Gastrocnemius medialis (tissue), 4 donors: ENCODE measurements around the gene SPTAN1. TPM values are rescaled to one million over a fixed set of nuclear protein-coding genes. Genes with fewer than 3 reads are reported as not detected.

Source experiments
- ATAC-seq, 2 donors: fragments of 150-250 bp; one replicate each; pipeline ENCODE4 v1.9.1; 2016
- DNase-seq, 2 donors: peaks; one replicate each; pipeline ENCODE4 v3.0.0-alpha.2; 2019
- H3K27ac ChIP-seq, 4 donors: fragments of 200-600 bp; sonication (generic); 1 replicate in 1 of 4; 2 replicates in 3 of 4; pipeline ENCODE4 v1.5.1; 2016 to 2018; ENCODE audit warnings: mild to moderate bottlenecking in 2 of 4, moderate library complexity in 1 of 4
- H3K27me3 ChIP-seq, 3 donors: fragments of 200-600 bp; sonication (generic) in 2 of 3; 1 replicate in 1 of 3; 2 replicates in 2 of 3; pipeline versions ENCODE4 v1.5.1 to v1.6.0; 2016 to 2019; ENCODE audit warnings: mild to moderate bottlenecking in 1 of 3, moderate library complexity in 1 of 3
- H3K36me3 ChIP-seq, 2 donors: fragments of 200-600 bp; sonication (generic) in 1 of 2; one replicate each; pipeline ENCODE4 v1.5.1; 2017 to 2018
- H3K4me1 ChIP-seq, 2 donors: fragments of 200-600 bp; sonication (generic) in 1 of 2; one replicate each; pipeline ENCODE4 v1.5.1; 2016 to 2017; ENCODE audit warnings: mild to moderate bottlenecking in 2 of 2
- H3K4me3 ChIP-seq, 4 donors: fragments of 200-600 bp; sonication (generic) in 3 of 4; 1 replicate in 1 of 4; 2 replicates in 3 of 4; pipeline ENCODE4 v1.5.1; 2016 to 2019; ENCODE audit warnings: mild to moderate bottlenecking in 2 of 4
- H3K9me3 ChIP-seq, 3 donors: fragments of 200-600 bp; sonication (generic) in 2 of 3; 1 replicate in 1 of 3; 2 replicates in 2 of 3; pipeline ENCODE4 v1.5.1; 2016 to 2019
- POLR2A ChIP-seq, 2 donors: fragments of 450-650 bp; IDR thresholded peaks; one replicate each; pipeline ENCODE4 v1.6.1; 2017; ENCODE audit warnings: antibody characterized with exemption in 2 of 2, mild to moderate bottlenecking in 2 of 2, moderate library complexity in 2 of 2
- in situ Hi-C, 4 donors: fragments of 200-750 bp; cut with MboI; loops; one replicate each; pipeline versions ENCODE4 v1.15.0 to v1.8.0; 2017; ENCODE audit warnings: low sequenced_read_pairs in 4 of 4
- intact Hi-C: fragments of 100-400 bp; cut with DNase I; formaldehyde crosslinking; loops from one replicate; pipeline ENCODE4 v1.15.1; 2023; ENCODE audit warnings: low total_unique reads
- total RNA-seq, 4 donors: library from RNA; depleted of rRNA; stranded (reverse); fragments of >200 nt; gene quantifications; one replicate each; pipeline versions ENCODE4 v1.1.0 to v1.2.3, GENCODE V29; 2016
- TF ChIP-seq, protein P1 (sequence below), 5 experiments: fragments of 450-650 bp in 3 of 5; fragments of 200-600 bp in 2 of 5; sonication (generic) in 2 of 5; IDR thresholded peaks in 4 of 5; conservative IDR thresholded peaks in 1 of 5; 1 replicate in 4 of 5; 2 replicates in 1 of 5; pipeline ENCODE4 v1.5.1; 2016 to 2019; ENCODE audit warnings: antibody characterized with exemption in 5 of 5, mild to moderate bottlenecking in 3 of 5, moderate library complexity in 3 of 5

Gene SPTAN1
- total RNA-seq, 4 donors from 2014 or later: 30.2 to 41.5 (median 33.0) TPM

DNA sequence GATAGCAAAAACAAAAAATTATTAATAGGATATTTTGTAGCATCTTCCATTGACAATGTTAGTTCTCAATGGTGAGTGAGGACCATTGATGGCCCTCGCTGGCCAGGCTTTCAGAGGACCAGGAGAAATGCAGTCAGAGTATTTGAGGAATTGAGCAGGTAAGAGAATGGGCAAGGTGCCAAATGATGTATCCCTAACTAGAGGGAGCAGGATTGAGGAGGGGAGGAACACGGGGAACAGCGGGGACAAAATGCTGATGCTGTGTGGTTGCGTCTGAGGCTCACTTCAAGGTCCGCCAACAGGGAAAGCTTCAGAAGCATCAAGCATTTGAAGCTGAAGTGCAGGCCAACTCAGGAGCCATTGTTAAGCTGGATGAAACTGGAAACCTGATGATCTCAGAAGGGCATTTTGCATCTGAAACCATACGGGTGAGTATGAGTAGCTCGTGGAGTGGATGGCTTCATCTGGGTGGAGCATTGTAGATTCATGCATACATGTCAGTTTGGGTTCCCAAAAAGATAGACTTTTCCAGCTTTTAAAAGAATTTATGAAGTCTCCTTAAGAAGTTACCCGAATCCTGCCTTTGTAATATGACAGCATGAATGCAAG lies 16.2 kb downstream of the SPTAN1 start:
- no peak for DNase-seq
- Histone ChIP-seq H3K4me1 (no peaks in the 10 kb centered on the region), H3K36me3 (peaks cover 0 to 47% of the 10 kb centered on the region in 2 donors), H3K4me3 (no peak overlapping the region), H3K27ac (no peak overlapping the region), H3K27me3 (no peaks in the 10 kb centered on the region), H3K9me3 (no peaks in the 10 kb centered on the region)
- TF ChIP-seq, protein P1, sequence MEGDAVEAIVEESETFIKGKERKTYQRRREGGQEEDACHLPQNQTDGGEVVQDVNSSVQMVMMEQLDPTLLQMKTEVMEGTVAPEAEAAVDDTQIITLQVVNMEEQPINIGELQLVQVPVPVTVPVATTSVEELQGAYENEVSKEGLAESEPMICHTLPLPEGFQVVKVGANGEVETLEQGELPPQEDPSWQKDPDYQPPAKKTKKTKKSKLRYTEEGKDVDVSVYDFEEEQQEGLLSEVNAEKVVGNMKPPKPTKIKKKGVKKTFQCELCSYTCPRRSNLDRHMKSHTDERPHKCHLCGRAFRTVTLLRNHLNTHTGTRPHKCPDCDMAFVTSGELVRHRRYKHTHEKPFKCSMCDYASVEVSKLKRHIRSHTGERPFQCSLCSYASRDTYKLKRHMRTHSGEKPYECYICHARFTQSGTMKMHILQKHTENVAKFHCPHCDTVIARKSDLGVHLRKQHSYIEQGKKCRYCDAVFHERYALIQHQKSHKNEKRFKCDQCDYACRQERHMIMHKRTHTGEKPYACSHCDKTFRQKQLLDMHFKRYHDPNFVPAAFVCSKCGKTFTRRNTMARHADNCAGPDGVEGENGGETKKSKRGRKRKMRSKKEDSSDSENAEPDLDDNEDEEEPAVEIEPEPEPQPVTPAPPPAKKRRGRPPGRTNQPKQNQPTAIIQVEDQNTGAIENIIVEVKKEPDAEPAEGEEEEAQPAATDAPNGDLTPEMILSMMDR (IDR thresholded peaks at IDR 0.05 in 4 of 5, conservative IDR thresholded peaks at IDR 0.05 in 1 of 5): no peak
- TF ChIP-seq POLR2A (IDR thresholded peaks at IDR 0.05): no peak
- intact Hi-C loops (no loop called here), in situ Hi-C loops (no loop called here)
- ATAC-seq: no peak

DNA sequence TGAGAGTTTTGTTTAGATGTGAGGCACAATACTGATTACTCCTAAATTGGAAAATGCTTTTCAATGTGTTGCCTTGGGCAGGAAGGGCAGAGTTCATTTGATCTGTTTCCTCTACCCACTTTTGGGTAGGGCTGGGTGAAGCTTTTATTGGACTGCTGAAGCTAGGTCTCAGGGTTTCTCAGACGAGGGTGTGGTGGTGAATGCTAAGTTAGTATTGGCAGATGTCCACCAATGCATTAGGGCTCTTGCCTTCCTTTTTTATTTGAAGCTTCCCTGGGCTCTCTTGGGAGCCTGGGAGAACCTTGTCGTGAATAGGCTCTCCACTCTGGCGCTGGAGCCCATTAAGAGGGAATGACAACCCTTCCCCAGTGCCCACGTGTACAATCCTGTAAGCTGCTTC lies 23.1 kb downstream of the SPTAN1 start:
- Histone ChIP-seq H3K4me1 (no peaks in the 10 kb centered on the region), H3K27ac (no peak overlapping the region), H3K9me3 (no peaks in the 10 kb centered on the region), H3K36me3 (peaks cover 11 to 74% of the 10 kb centered on the region in 2 donors), H3K4me3 (no peak overlapping the region), H3K27me3 (no peaks in the 10 kb centered on the region)
- in situ Hi-C loops: no loop called here
- TF ChIP-seq, protein P1 (IDR thresholded peaks at IDR 0.05 in 4 of 5, conservative IDR thresholded peaks at IDR 0.05 in 1 of 5): no peak
- no peak for TF ChIP-seq POLR2A (IDR thresholded peaks at IDR 0.05)
- ATAC-seq: peak in 1 of 2 donors; percentile 24
- no peak for DNase-seq
- intact Hi-C loops: loop anchor here (10.0 kb wide), 2 partner anchors 51 to 389 kb away; no protein-coding TSS in a partner anchor

DNA sequence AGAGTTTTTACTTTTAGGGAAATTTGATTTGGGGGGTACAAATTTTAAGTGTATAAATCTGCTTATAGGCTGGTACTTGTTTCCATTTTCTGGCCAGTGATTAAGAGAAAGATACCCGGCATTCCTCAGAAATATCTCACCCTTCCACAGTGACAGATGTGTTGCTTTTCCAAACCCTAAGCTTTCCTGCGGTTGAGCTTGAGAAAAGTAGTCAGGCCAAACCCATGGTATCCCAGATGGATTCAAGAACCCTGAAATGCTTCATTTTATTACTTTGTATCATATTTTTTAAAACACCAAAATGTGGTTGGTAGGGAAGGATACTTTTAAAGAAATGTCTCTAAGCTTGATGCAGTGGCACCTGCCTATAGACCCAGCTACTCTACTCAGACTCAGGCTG lies 23.5 kb downstream of the SPTAN1 start:
- no peak for ATAC-seq
- H3K4me3 ChIP-seq: no peak overlapping the region
- TF ChIP-seq POLR2A (IDR thresholded peaks at IDR 0.05): no peak
- TF ChIP-seq, protein P1 (IDR thresholded peaks at IDR 0.05 in 4 of 5, conservative IDR thresholded peaks at IDR 0.05 in 1 of 5): no peak
- in situ Hi-C loops: no loop called here
- H3K4me1 ChIP-seq: no peaks in the 10 kb centered on the region
- no peak overlapping the region for H3K27ac ChIP-seq
- peaks cover 16 to 76% of the 10 kb centered on the region in 2 donors for H3K36me3 ChIP-seq
- intact Hi-C loops: loop anchor here (10.0 kb wide), 2 partner anchors 51 to 389 kb away; no protein-coding TSS in a partner anchor
- no peaks in the 10 kb centered on the region for H3K27me3 ChIP-seq
- H3K9me3 ChIP-seq: no peaks in the 10 kb centered on the region
- DNase-seq: no peak

DNA sequence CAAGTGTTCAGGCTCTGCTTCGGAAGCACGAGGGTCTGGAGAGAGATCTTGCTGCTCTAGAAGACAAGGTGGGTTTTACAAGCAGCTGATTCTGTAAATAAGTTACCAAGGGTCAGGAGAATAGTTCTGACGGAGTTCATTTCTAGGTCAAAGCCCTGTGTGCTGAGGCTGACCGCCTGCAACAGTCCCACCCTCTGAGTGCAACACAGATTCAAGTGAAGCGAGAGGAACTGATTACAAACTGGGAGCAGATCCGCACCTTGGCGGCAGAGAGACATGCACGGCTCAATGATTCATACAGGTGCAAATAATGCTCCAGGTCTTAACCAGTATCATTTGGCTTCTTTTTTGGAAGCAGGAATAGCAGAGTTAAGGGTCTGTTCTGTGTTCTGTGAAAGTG lies 24.8 kb downstream of the SPTAN1 start:
- H3K4me1 ChIP-seq: no peaks in the 10 kb centered on the region
- no peak overlapping the region for H3K4me3 ChIP-seq
- TF ChIP-seq, protein P1 (IDR thresholded peaks at IDR 0.05 in 4 of 5, conservative IDR thresholded peaks at IDR 0.05 in 1 of 5): no peak
- H3K27ac ChIP-seq: no peak overlapping the region
- in situ Hi-C loops: no loop called here
- no peaks in the 10 kb centered on the region for H3K27me3 ChIP-seq
- no peaks in the 10 kb centered on the region for H3K9me3 ChIP-seq
- peaks cover 22 to 85% of the 10 kb centered on the region in 2 donors for H3K36me3 ChIP-seq
- no peak for DNase-seq
- ATAC-seq: no peak
- intact Hi-C loops: loop anchor here (10.0 kb wide), 2 partner anchors 52 to 388 kb away; no protein-coding TSS in a partner anchor
